ENCODE results near the gene HYLS1.
"Not testable (repeated sequence)": the region's sequence is repeated elsewhere in the genome, so short reads cannot be mapped to it uniquely, and the experiment has no call there.

DNA sequence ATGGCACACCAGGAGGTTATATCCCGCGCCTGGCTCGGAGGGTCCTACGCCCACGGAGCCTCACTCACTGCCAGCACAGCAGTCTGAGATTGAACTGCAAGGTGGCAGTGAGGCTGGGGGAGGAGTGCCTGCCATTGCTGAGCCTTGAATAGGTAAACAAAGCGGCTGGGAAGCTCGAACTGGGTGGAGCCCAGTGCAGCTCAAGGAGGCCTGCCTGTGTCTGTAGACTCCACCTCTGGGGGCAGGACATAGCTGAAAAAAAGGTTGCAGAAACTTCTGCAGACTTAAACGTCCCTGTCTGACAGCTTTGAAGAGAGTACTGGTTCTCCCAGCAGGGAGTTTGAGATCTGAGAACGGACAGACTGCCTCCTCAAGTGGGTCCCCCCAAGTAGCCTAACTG is 29.8 kb upstream of the HYLS1 start:
- not testable (repeated sequence) for TF ChIP-seq POLR2A (IDR thresholded peaks at IDR 0.05; ENCODE audit: low read length); HDAC2 (IDR thresholded peaks at IDR 0.05); RAD21 (conservative IDR thresholded peaks at IDR 0.05 in 1 of 2, IDR thresholded peaks at IDR 0.05 in 1 of 2); ZNF302 (CRISPR knock-in tag; IDR thresholded peaks at IDR 0.05); MAZ (IDR thresholded peaks at IDR 0.05; ENCODE audit: borderline replicate concordance, low read depth, low read length); CBX8 (IDR thresholded peaks at IDR 0.05)
- TF ChIP-seq, protein P1, sequence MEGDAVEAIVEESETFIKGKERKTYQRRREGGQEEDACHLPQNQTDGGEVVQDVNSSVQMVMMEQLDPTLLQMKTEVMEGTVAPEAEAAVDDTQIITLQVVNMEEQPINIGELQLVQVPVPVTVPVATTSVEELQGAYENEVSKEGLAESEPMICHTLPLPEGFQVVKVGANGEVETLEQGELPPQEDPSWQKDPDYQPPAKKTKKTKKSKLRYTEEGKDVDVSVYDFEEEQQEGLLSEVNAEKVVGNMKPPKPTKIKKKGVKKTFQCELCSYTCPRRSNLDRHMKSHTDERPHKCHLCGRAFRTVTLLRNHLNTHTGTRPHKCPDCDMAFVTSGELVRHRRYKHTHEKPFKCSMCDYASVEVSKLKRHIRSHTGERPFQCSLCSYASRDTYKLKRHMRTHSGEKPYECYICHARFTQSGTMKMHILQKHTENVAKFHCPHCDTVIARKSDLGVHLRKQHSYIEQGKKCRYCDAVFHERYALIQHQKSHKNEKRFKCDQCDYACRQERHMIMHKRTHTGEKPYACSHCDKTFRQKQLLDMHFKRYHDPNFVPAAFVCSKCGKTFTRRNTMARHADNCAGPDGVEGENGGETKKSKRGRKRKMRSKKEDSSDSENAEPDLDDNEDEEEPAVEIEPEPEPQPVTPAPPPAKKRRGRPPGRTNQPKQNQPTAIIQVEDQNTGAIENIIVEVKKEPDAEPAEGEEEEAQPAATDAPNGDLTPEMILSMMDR (IDR thresholded peaks at IDR 0.05) = not testable (repeated sequence)
- TF ChIP-seq, protein P2, sequence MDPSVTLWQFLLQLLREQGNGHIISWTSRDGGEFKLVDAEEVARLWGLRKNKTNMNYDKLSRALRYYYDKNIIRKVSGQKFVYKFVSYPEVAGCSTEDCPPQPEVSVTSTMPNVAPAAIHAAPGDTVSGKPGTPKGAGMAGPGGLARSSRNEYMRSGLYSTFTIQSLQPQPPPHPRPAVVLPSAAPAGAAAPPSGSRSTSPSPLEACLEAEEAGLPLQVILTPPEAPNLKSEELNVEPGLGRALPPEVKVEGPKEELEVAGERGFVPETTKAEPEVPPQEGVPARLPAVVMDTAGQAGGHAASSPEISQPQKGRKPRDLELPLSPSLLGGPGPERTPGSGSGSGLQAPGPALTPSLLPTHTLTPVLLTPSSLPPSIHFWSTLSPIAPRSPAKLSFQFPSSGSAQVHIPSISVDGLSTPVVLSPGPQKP (IDR thresholded peaks at IDR 0.05; ENCODE audit: low read depth, low read length) = not testable (repeated sequence)
